Left lobe of liver (tissue), 2 donors: ENCODE data around the gene HS3ST3A1. TPM values are rescaled to one million over a fixed set of nuclear protein-coding genes. Genes with fewer than 3 reads are reported as not detected.

ENCODE experiments used
- ATAC-seq: fragments of 200-7000 bp; cut with Tn5 transposase; one replicate; pipeline ENCODE4 v1.9.1; 2020; ENCODE audit warnings: mild to moderate bottlenecking, moderate library complexity
- DNase-seq: peaks from one replicate; pipeline ENCODE4 v3.0.0-alpha.2; 2020; ENCODE audit warnings: low spot score
- total RNA-seq: library from RNA; stranded (reverse); gene quantifications from one replicate; pipeline ENCODE4 v1.2.1, GENCODE V29; 2021
- donor health status: DM: no; HTN: no; CAD: no; lungs with moderate emphysema.
- donor health status: DM: no; HTN: yes; CAD: no.

The HS3ST3A1 gene
- total RNA-seq, 1 donor from 2014 or later: 7.6 TPM

DNA sequence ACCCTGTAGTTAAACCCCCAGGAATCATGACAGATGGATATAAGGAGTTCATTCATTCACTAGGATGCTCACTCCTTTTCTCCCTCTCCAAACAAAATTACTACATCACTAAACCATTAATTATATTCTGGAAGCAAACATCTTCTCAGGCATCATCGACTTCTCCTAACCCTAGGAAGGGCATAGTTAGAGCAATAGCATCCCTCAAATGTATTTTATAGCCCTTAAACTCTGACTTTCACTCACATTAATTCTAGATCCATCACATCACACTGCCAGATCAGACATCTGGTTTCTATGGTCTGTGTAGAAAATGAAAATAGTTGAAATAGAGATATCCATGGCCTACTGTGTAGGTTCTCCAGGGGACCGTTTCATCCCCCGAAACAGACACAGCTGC is 143.9 kb downstream of the HS3ST3A1 start:
- ATAC-seq (no peak), DNase-seq (no peak)
